Measurements from ENCODE around the gene EXOC3L4. TPM values are rescaled to one million over a fixed set of nuclear protein-coding genes. Genes with fewer than 3 reads are reported as not detected.

The EXOC3L4 gene
- 0.46 TPM for total RNA-seq

DNA sequence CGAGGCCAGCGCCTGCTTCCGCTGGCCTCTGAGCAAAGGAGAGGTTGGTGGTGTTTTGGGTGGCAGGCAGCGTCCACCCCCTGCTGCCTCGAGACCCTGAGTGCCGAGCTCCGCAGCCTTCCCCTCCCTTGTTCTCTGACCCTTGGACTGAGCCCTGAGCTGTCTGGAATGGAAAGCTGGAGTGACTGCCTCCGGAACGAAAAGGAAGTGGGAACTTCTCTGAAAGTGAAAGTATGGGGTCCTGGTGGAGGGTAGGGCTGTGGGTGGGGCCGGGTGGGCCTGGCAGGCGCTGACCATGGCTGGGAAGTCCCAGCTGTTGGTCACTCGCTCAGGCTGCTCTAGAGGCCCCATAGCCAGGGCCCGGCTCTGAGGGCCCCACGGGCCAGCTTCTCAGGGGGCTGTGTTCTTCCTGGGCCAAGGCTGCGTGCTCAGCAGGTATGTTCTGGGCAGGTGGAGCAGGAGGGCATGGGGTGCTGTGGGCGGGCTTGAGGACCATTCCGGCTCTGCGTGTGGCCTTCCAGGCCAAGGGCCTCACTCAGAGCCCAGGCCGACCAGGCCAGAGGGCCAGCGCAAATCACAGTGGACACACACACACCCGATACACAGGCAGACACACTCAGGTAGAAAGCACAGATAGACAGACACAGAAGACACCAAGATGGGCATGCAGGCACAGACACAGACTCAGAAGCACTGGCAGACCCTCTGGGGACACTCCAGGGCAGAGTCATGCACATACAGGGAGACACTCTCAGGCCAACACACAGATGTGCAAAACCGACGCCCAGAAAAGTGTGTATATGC lies at the start of gene EXOC3L4:
EXOC3L4 (plus strand) TSS at position 320 of the 804 bp plus-strand sequence. CDS start 5,495 bp downstream, outside the sequence.

DNA sequence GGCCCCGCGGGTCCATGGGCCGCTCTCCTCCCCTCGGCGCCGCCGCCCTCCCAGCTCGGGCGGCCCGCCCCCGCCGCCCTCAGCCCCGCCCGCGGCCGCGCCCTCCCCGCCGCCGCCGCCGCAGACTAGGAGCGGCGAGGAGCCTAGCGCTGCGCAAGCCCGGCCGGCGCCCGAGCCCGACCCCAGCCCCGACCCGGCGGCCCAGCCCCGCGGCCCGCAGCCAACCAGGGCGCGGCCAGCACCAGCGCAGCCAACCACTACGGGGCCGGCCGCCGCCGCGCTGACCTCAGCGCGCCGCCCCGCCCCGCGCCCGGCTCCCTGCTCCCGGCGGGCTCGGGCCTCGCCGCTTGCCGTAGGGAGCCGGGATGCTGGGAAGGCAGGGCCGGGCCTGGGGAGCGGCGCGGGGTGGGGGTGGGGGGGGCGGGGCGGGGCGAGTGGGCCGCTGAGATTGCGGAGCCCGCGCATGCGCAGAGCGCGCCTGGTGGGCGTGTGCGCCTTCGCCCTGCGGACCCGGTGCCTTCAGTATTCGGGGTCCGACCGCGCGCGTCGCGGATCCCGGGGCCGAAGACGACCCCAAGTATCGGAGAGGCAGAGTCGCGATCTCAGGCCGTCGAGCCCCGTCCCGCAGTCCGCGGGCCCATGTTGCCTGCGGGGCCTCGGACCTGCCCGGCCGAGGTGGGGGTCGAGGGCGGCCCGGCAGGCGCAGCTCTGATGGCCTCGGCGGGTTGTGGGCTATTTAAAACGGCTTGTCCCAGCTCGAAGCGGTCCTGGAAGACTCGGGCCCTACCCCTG lies 37.0 kb upstream of the EXOC3L4 start, which contains the start of gene CDC42BPB:
CDC42BPB (minus strand) TSS at position 178 of the 792 bp plus-strand sequence. CDS start 376 bp downstream, outside the sequence.

DNA sequence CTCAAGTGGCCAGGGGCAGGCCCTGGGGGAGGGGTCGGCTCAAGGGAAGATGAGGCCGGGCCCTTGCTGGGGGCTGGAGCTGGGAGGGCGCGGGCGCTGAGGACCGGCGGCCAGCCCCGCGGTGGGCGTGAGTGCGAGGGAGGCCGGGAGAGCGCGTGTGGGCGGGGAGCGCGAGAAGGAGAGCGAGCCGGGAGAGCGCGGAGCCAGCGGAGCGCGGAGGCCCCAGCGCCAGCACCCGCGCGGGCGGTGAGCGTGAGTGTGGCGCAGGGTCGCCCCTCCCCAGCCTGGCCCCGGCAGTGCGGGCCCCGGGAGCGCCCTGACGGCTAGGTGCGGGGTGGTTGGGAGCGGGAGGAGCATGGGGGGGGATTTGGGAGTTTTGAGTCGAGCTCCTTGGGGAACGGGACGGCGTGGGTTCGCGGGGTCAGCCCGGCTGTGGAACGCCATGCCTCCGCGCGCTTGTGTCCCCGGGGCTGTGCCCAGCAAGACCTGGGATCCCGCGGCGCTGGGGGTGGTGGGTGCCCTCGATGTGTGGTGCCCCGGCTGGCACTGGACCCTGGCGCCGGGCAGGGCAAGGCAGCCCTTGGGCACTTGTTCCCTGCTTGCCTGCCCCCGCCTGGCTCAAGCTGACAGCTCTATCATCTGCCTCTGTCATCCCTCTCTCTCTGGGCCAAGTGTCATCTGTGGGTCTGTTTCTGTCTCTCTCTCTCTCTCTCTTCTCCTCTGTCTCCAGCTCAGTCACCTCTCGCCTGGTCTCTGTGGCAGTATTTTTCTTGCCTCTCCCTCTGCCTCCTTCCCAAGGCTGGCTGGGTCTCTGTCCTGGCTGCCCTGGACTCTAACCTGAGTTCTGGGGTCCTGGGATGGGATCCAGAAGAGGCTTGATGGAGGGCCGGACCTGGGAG lies 10.3 kb upstream of the EXOC3L4 start, which contains the start of gene LBHD2:
LBHD2 (plus strand) TSS at position 190 of the 899 bp plus-strand sequence. CDS start 1,803 bp downstream, outside the sequence.

DNA sequence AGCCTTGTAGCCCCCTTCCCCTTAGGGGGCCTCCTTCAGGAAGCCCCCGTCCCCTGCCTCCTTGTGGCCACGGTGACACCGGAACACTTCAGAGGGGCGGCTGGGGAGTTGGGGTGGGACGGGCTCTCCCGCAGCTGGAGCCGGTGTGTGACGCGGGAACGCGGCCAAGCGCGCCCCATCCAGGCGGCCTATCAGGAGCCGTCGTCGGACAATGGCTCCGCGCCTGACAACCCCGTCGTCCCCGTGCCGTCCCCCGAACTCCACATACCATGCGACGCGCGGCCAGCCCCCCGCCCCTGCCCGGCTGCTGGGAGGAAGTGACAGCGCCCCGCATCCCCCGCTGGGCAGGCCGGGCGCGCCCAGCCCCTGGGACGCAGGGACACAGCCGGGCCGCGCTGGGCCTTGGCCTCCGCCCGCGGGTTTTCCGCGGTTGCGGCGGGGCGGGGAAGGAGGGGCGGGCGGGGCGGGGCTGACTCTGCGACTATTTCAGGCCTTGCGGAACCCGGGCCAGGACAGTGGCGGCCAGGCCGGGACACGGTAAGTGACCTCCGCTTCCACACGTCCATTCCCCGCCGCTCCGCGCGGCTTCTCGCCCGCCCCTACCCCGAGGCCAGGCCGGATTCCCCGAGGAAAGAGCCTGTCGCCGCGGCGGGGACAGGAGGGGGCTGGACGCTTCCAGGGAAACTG lies 28.6 kb downstream of the EXOC3L4 start, which contains the start of gene TNFAIP2:
TNFAIP2 (plus strand) TSS at position 515 of the 687 bp plus-strand sequence. CDS start 2,997 bp downstream, outside the sequence.

Other genes with a start within 250 kb of the EXOC3L4 start
- gene AMN, start 172.1 kb upstream of the EXOC3L4 start, total RNA-seq, result 0.23 TPM
- 110 TPM for gene CDC42BPB, start 37.2 kb upstream of the EXOC3L4 start, total RNA-seq
- gene LBHD2, start 10.5 kb upstream of the EXOC3L4 start, total RNA-seq, result 1.2 TPM
- 12.7 TPM for gene TNFAIP2, start 28.7 kb downstream of the EXOC3L4 start, total RNA-seq
- gene EIF5, start 239.5 kb downstream of the EXOC3L4 start, total RNA-seq, result 152 TPM

Measured in diencephalon (tissue), 1 donor.